OCI-LY7 (cell line): ENCODE data around the gene NBEAL2. TPM values are rescaled to one million over a fixed set of nuclear protein-coding genes. Genes with fewer than 3 reads are reported as not detected.

ENCODE experiments used
- BruUV-seq: library from RNA; stranded (reverse); fragments of 400-500 nt; replicated peaks from 2 replicates; lab custom pipeline; 2021; lab: Mats Ljungman, UMichigan
- CTCF ChIA-PET: fragments of 300-600 bp; sonication (Branson Sonifier 250); formaldehyde crosslinking; loops from one replicate; lab custom pipeline; 2022; ENCODE audit warnings: antibody characterized with exemption; ENCODE audit not compliant: unreplicated experiment; lab: Charles Lee
- POLR2A ChIA-PET: fragments of 300-600 bp; sonication (Branson Sonifier 250); formaldehyde crosslinking; loops from one replicate; lab custom pipeline; 2022; ENCODE audit warnings: antibody characterized with exemption; lab: Charles Lee
- DNase-seq: peaks from one replicate; pipeline ENCODE4 v3.0.0-alpha.2; 2015; ENCODE audit warnings: low spot score
- H2AFZ ChIP-seq: fragments of 200-600 bp; sonication (generic), shearing (Covaris generic); 2 replicates; pipeline ENCODE4 v1.6.1; 2014; ENCODE audit warnings: mild to moderate bottlenecking, antibody characterized with exemption, low read length, moderate library complexity
- H3K27ac ChIP-seq: fragments of 200-600 bp; sonication (generic); 2 replicates; pipeline ENCODE4 v1.5.1; 2014; ENCODE audit warnings: mixed run types, low read depth, mild to moderate bottlenecking, moderate library complexity, low read length, inconsistent platforms; ENCODE audit not compliant: poor library complexity, severe bottlenecking
- H3K36me3 ChIP-seq: fragments of 200-600 bp; sonication (generic); 2 replicates; pipeline ENCODE4 v1.6.1; 2014; ENCODE audit warnings: mild to moderate bottlenecking, antibody characterized with exemption, low read length, moderate library complexity, mixed read lengths; ENCODE audit not compliant: insufficient read depth
- H3K4me1 ChIP-seq: fragments of 200-600 bp; sonication (generic); 2 replicates; pipeline ENCODE4 v1.5.1; 2014; ENCODE audit warnings: mild to moderate bottlenecking, low read length; ENCODE audit not compliant: insufficient read depth, poor library complexity, severe bottlenecking
- H3K4me2 ChIP-seq: fragments of 200-600 bp; sonication (generic); 2 replicates; pipeline ENCODE4 v1.6.1; 2014; ENCODE audit warnings: mild to moderate bottlenecking, low read length
- H3K4me3 ChIP-seq: fragments of 200-600 bp; sonication (generic); 2 replicates; pipeline ENCODE4 v1.5.1; 2014; ENCODE audit warnings: mild to moderate bottlenecking, low read depth, low read length; ENCODE audit not compliant: poor library complexity, severe bottlenecking
- H3K79me2 ChIP-seq: fragments of 200-600 bp; sonication (generic); 2 replicates; pipeline ENCODE4 v1.6.1; 2016; ENCODE audit warnings: low read depth, mild to moderate bottlenecking, low read length, moderate library complexity, mixed read lengths; ENCODE audit not compliant: insufficient read depth
- H3K9me2 ChIP-seq: fragments of 200-600 bp; sonication (generic); 2 replicates; pipeline ENCODE4 v1.6.1; 2016; ENCODE audit warnings: mild to moderate bottlenecking, low read length, mixed read lengths; ENCODE audit not compliant: insufficient read depth
- H3K9me3 ChIP-seq: fragments of 200-600 bp; sonication (generic); 2 replicates; pipeline ENCODE4 v1.6.1; 2014; ENCODE audit warnings: mild to moderate bottlenecking, mixed run types, low read length, mixed read lengths
- H4K20me1 ChIP-seq: fragments of 200-600 bp; sonication (generic); 2 replicates; pipeline ENCODE4 v1.6.1; 2014; ENCODE audit warnings: mild to moderate bottlenecking, antibody characterized with exemption, low read length, moderate library complexity, mixed read lengths; ENCODE audit not compliant: insufficient read depth
- CTCF ChIP-seq: fragments of 200-600 bp; sonication (generic); conservative IDR thresholded peaks from 2 replicates; pipeline ENCODE4 v1.5.1; 2014; ENCODE audit warnings: mild to moderate bottlenecking, antibody characterized with exemption, low read length, moderate library complexity, mixed read lengths
- EZH2phosphoT487 ChIP-seq: fragments of 200-600 bp; sonication (generic); IDR thresholded peaks from 2 replicates; pipeline ENCODE4 v1.6.1; 2018; ENCODE audit warnings: low read depth, borderline replicate concordance, mild to moderate bottlenecking, mixed run types, antibody characterized with exemption, low read length, moderate library complexity, mixed read lengths
- intact Hi-C: fragments of 100-400 bp; cut with micrococcal nuclease; formaldehyde crosslinking; loops from one replicate; pipeline ENCODE4 v1.10.0; 2022; ENCODE audit not compliant: unreplicated experiment
- total RNA-seq, 2 experiments: library from RNA; depleted of rRNA in 1 of 2; stranded (reverse); fragments of >200 nt in 1 of 2; shearing (Covaris generic) in 1 of 2; gene quantifications; 2 replicates each; pipeline ENCODE4 v1.2.3, GENCODE V29; 2014 to 2022

Gene NBEAL2
- total RNA-seq, 2 experiments from 2014 or later = 74.9 to 149 TPM

DNA sequence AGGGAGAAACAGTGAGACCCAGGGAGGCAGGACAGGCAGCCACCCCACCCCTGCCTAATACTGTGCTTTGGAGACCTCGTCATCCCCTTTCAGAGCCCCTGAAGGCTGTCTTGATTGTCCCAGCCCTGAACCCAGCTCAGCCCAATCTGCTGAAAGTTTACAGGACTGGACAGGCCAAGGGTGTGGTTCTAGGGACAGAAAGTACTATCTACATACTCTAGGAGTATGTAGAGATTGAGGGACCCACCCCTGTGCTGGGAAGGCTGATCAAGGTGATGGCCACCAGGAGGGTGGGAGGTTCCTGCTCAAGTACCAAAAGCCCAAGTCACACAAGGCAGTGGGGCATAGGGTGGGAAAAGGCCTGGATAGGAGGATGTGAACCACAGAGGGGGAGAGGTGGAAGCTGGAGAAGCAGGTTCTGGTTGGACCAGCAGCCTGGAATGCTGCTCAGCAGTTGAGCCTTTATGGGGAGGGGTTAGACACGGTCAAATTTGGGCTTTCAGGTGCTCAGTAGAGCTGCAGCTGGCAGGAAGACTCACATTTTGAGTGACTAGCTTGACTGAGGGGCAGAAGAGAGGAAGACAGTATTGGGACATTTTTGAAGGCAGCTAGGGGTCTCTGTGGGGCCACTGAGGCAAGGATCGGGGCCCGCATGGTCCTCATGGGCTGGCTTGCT lies 6.7 kb downstream of the NBEAL2 start:
- TF ChIP-seq EZH2phosphoT487 (no peak), CTCF (peak; percentile 36; the same call in 1 of the 2 replicates)
- ChIA-PET CTCF (interaction anchor here (1.3 kb wide), 1 partner anchor 50 kb away, joined by 3 read pairs; no protein-coding TSS in a partner anchor), POLR2A (interaction anchor here (1.4 kb wide), 1 partner anchor 57 kb away, joined by 4 read pairs; no protein-coding TSS in a partner anchor)
- Histone ChIP-seq H2AFZ (no peak overlapping the region), H3K4me1 (peaks cover 93% of the 10 kb centered on the region), H3K9me3 (no peaks in the 10 kb centered on the region), H3K27ac (peak overlapping the region; percentile 72), H3K79me2 (peaks cover 51% of the 10 kb centered on the region; the same call in 1 of the 2 replicates), H3K36me3 (peaks cover 38% of the 10 kb centered on the region), H3K9me2 (no peaks in the 10 kb centered on the region), H3K4me3 (peak overlapping the region; percentile 43), H4K20me1 (no peaks in the 10 kb centered on the region), H3K4me2 (peak overlapping the region; percentile 75)
- intact Hi-C loops = no loop called here
- DNase-seq = peak; percentile 63
- no TSS peak for BruUV-seq

- no peak for DNase-seq
- H4K20me1 ChIP-seq = no peaks in the 10 kb centered on the region
- peak overlapping the region; percentile 72 for H3K27ac ChIP-seq
- no peak overlapping the region for H2AFZ ChIP-seq
- H3K79me2 ChIP-seq = peaks cover 44% of the 10 kb centered on the region; the same call in 1 of the 2 replicates
- peaks cover 44% of the 10 kb centered on the region for H3K36me3 ChIP-seq
- POLR2A ChIA-PET = interaction anchor here (0.7 to 2.2 kb wide), 5 partner anchors 8 to 61 kb away, joined by 3 to 6 read pairs (median 4); no protein-coding TSS in a partner anchor
- CTCF ChIA-PET = interaction anchor here (1.3 kb wide), 1 partner anchor 51 kb away, joined by 3 read pairs; no protein-coding TSS in a partner anchor
- no peaks in the 10 kb centered on the region for H3K9me3 ChIP-seq
- no peak for TF ChIP-seq CTCF
- no peak for TF ChIP-seq EZH2phosphoT487
- BruUV-seq = no TSS peak
- H3K9me2 ChIP-seq = no peaks in the 10 kb centered on the region
- H3K4me3 ChIP-seq = peak overlapping the region; percentile 43
- H3K4me1 ChIP-seq = peaks cover 87% of the 10 kb centered on the region
- intact Hi-C loops = no loop called here
- peak overlapping the region; percentile 75 for H3K4me2 ChIP-seq
Measured at GRCh38 chr3:46986782-46987310, 7.4 kb downstream of the NBEAL2 start.
